Mononuclear cell (primary cell): ENCODE results near the gene ADAMTS18. TPM values are rescaled to one million over a fixed set of nuclear protein-coding genes. Genes with fewer than 3 reads are reported as not detected.

Experiments
- H3K27me3 ChIP-seq: 2 replicates; pipeline ENCODE4 v1.6.0; 2011; ENCODE audit warnings: low read length, control low read depth; ENCODE audit not compliant: insufficient read depth
- H3K4me1 ChIP-seq: 2 replicates; pipeline ENCODE4 v1.5.1; 2011; ENCODE audit warnings: mild to moderate bottlenecking, low read length, control low read depth; ENCODE audit not compliant: insufficient read depth
- H3K4me3 ChIP-seq: 2 replicates; pipeline ENCODE4 v1.5.1; 2011; ENCODE audit warnings: mild to moderate bottlenecking, low read length, moderate library complexity
- H3K9me3 ChIP-seq: 2 replicates; pipeline ENCODE4 v1.5.1; 2011; ENCODE audit warnings: low read depth, mild to moderate bottlenecking, control low read depth, low read length
- total RNA-seq: library from RNA; depleted of rRNA; stranded (reverse); fragments of >200 nt; gene quantifications from one replicate; pipeline ENCODE4 v1.2.3, GENCODE V29; 2012

Gene ADAMTS18
- total RNA-seq, 1 donor = not detected

DNA sequence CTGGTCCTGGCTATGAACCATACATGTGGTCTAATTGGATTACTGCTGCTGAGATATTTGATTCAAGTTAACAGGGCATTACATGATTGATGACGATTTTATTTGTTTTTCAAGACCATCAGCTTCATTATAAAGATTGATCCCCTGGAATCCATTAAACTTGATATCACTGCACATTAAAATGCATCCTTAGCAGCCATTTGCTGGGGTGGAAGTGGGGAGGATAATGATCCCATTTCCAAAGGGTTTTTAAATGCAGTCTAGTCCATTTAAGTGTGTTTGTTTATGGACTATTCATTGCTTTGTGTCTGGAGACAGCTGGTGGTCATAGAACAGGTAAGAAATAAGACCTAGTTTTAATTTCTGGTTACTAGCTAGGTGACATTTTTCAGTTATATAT lies 40.9 kb downstream of the ADAMTS18 start:
- Histone ChIP-seq H3K27me3 (no peaks in the 10 kb centered on the region), H3K4me1 (no peaks in the 10 kb centered on the region), H3K9me3 (no peaks in the 10 kb centered on the region), H3K4me3 (no peak overlapping the region)

DNA sequence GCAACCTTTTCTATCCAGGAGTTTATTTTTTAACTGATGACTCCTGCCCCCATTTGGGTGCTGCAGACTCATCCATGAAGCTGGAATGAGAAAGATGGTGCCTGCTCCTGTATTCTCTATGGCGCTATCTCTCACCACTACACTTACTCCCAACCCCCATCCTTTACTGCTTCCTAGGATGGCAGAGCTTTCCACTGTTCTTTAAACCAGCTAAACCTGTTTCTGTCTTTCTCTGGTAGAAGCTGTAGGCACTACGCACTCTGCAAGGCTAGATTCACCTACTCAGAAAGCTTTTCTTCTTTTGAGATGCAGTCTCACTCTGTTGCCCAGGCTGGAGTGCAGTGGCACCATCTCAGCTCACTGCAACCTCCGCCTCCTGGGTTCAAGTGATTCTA lies 47.0 kb downstream of the ADAMTS18 start:
- H3K27me3 ChIP-seq = no peaks in the 10 kb centered on the region
- H3K4me3 ChIP-seq = no peak overlapping the region
- no peaks in the 10 kb centered on the region for H3K9me3 ChIP-seq
- no peaks in the 10 kb centered on the region for H3K4me1 ChIP-seq

DNA sequence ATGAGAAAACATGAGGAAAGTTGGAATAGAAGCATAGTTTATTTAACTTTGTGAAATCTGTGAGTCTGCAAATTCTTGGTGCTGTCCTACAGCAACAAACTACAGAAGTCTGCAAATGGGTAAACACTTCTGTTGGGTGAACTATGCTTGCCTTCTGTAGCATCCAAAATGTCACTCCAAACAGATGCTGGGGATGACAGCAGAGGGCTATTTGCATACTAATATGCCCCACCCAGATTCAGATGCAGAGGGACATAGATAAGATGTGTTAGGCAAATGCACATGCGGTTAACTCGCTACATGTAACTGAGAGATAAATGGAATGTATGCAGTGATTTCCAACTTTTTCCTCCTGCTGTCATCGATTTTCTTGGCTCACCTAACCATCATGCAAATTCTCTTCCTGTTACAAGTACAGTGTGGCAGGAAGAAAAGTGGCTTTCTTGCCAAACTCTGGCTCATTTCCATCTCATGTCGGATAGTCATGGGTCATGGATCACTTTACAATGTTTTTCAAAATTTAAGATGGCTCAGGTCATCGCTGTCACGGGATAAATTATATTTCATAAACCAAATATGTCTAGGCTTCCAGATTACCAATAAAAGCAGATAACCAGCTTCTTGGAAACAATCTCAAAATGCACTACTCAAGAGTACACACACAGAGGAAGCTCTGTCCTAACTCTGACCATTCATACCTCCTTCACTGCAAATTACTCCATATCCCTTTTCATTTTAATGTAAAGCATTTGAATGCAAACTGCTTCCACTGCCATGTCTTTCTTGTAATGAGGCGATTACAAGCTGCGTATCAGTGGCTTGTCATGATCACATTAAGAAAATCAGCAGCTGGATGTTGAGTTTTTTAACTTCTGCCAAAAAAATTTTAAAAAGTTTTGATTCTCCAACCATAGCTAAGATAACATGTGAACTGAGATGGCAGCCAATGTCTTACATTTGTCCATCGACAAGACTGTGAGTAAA lies 47.7 kb downstream of the ADAMTS18 start:
- H3K4me1 ChIP-seq = no peaks in the 10 kb centered on the region
- H3K9me3 ChIP-seq = no peaks in the 10 kb centered on the region
- no peak overlapping the region for H3K4me3 ChIP-seq
- no peaks in the 10 kb centered on the region for H3K27me3 ChIP-seq

DNA sequence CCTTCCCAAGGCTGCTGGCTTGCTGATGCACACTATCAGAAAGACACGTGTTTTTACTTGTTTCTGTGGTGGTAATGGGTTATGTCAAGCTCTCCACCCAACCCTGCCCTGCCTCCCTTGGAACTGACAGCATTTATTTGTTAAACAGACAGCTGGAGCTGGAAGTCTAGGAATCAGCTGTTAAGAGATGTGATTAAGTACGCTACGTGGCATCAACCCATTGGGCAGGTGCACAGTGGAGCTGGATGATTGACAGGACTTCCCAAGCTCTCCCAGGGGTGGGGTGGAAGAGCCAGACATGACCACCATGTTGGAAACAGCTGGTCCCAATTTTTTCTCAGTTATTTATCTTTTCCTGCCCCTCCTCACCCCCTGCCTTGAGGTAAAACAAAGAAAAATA lies 49.4 kb downstream of the ADAMTS18 start:
- H3K4me1 ChIP-seq = no peaks in the 10 kb centered on the region
- H3K4me3 ChIP-seq = no peak overlapping the region
- no peaks in the 10 kb centered on the region for H3K9me3 ChIP-seq
- no peaks in the 10 kb centered on the region for H3K27me3 ChIP-seq

DNA sequence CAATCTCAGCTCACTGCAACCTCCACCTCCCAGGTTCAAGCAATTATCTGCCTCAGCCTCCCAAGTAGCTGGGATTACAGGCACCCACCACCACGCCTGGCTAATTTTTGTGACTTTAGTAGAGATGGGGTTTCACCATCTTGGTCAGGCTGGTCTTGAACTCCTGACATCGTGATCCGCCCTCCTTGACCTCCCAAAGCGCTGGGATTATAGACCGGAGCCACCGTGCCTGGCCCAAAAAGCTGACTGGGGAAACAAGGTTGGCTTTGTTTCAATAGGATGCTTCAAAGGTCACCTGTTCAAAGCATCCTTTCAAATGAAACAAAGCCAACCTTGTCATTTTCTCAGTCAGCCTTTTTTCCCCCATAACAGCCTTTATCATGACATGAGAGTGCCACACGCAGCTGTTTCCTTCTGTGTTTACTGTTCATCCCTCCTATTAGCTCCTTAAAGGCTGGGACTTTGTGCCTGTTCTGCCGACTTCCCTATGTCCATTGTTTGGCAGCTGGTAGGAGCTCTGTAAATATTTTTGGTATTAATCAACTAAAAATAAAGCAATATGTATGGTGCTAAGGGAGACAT lies 51.1 kb downstream of the ADAMTS18 start:
- H3K4me3 ChIP-seq = no peak overlapping the region
- H3K9me3 ChIP-seq = no peaks in the 10 kb centered on the region
- H3K27me3 ChIP-seq = no peaks in the 10 kb centered on the region
- H3K4me1 ChIP-seq = no peaks in the 10 kb centered on the region

DNA sequence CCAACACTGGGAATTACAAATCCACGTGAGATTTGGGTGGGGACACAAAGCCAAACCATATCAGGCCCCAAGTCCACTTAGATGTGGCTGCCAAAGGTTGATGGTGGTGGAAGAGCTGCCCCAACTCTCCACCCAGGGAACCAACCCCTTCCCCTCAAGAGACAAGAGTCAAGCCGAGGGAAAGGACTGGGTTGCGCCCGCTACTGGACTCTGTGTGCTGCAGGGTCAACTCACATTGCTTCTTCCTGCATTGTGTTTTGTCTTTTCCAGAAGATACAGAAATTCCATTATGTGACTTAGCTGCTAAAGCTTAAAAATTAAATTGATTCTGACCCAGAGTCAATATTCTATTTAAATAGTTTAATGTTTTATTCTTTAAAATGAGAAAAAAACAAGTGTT lies 58.5 kb downstream of the ADAMTS18 start:
- H3K4me1 ChIP-seq = no peaks in the 10 kb centered on the region
- no peak overlapping the region for H3K4me3 ChIP-seq
- no peaks in the 10 kb centered on the region for H3K9me3 ChIP-seq
- H3K27me3 ChIP-seq = no peaks in the 10 kb centered on the region

DNA sequence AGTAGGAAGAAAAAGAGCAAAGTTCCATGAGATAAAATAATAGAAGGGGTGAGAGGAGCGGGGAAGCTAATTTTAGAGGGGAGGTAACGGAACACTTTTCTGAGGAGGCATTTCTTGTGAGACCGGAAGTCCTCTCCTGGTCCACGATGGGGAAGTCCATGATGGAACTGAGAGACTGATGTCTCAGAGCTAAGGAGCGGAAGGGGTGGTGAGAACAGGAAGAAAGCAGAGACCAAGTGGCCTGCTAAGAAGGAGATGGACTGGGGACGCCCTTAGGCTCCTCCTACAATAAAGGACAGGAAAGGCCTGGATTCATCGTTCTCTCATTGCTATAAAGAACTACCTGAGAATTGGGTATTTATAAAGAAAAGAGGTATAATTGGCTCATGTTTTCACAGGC lies 59.4 kb downstream of the ADAMTS18 start:
- H3K4me1 ChIP-seq = no peaks in the 10 kb centered on the region
- no peaks in the 10 kb centered on the region for H3K9me3 ChIP-seq
- no peaks in the 10 kb centered on the region for H3K27me3 ChIP-seq
- no peak overlapping the region for H3K4me3 ChIP-seq

DNA sequence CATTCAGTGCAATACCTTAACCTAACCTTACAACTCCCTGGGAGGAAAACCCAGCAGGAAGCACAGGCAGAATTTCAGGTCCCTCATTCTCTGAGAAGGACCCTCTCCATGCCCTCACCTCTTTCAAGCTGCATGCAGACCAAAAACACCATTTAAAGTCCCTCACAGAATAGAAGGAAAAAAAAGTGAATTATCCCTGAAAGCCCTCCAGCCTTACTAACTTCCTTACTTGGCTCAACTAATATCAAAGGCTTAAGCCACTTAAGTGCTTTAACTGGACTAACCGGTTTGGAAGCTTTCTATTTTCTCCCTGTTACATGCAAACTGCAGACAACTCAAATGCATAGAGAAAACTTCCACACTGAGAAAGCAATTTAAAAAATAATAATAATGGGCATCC lies 60.5 kb downstream of the ADAMTS18 start:
- H3K9me3 ChIP-seq = no peaks in the 10 kb centered on the region
- no peaks in the 10 kb centered on the region for H3K4me1 ChIP-seq
- H3K27me3 ChIP-seq = no peaks in the 10 kb centered on the region
- H3K4me3 ChIP-seq = no peak overlapping the region

DNA sequence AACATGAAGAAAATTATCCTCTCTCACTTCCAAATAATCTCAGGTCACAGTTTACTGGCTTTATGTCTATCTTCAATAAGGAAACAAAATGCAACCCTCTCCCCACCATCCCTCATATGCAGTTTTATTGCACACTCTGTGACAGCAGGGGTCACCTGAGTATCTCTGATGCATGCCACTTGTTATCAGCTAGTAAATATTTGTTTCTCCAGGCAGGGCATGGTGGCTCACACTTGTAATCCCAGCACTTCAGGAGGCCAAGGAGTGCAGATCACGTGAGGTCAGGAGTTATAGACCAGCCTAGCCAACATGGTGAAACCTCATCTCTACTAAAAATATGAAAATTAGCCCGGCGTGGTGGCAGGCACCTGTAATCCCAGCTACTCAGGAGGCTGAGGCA lies 61.1 kb downstream of the ADAMTS18 start:
- Histone ChIP-seq H3K4me3 (no peak overlapping the region), H3K27me3 (no peaks in the 10 kb centered on the region), H3K9me3 (no peaks in the 10 kb centered on the region), H3K4me1 (no peaks in the 10 kb centered on the region)

DNA sequence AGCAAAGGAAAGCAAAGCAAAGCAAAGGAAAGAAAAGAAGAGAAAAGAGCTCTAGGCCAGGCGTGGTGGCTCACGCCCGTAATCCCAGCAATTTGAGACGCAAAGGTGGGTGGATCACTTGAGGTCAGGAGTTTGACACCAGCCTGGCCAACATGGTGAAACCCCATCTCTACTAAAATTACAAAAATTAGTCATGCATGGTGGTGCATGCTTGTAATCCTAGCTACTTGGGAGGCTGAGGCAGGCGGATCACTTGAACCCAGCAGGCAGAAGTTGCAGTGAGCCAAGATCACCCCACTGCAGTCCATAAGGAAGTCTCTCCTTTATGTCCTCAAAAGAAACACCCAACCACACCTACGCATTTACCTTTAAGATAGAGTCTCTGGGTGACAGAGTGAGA lies 70.1 kb downstream of the ADAMTS18 start:
- H3K27me3 ChIP-seq = no peaks in the 10 kb centered on the region
- H3K4me3 ChIP-seq = no peak overlapping the region
- no peaks in the 10 kb centered on the region for H3K4me1 ChIP-seq
- no peaks in the 10 kb centered on the region for H3K9me3 ChIP-seq

DNA sequence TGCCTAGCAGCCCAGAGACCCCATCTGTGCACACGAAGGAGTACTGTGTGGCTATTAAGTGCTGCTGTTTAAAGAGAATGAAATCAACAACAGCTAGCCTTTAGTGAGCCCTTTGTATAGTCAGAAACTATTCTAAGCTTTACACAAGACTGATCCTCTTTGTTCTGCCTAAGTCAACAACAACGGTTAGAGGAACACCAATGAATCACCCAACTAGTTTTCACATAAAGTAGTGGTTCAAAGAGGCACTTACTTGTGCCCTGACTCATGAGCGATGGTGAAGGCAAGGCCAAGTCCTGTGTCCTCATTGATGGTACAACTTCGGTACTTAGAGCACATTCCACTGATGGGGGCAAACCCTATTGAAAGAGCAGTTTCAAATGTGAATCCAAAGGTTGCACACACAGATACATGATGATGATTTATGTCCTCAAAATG lies 75.8 kb downstream of the ADAMTS18 start:
- Histone ChIP-seq H3K4me1 (no peaks in the 10 kb centered on the region), H3K27me3 (no peaks in the 10 kb centered on the region), H3K4me3 (no peak overlapping the region), H3K9me3 (no peaks in the 10 kb centered on the region)

DNA sequence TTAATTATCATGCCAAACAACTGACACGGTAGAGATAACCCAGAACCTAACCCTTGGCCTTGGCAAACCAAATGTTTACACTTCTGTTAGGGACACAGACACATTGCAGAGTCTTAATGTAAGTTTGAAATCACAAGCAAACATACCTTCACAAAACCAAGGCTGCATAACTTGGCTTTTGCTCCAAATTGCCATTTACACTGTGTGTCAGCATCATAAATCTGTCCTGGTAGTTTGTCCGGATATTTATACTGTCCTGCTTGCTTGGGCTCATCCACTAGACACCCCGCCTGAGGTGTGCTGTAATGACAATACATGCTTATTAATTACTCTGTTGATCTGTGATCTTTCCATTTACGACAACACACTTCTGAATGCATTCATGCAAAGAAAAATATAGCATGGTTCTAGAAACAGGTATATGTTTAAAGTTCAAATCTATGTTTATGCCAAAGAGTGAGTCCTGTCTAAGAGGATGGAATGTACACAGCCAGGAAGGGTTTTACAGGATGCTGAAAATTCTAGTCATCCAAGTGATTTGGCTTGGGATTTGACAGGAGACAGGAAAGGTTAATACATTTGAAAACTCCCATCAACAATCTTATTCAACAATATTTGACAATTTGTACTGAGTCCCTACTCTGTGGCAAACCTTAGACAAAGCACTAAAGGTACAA lies 81.1 kb downstream of the ADAMTS18 start:
- Histone ChIP-seq H3K9me3 (no peaks in the 10 kb centered on the region), H3K4me1 (no peaks in the 10 kb centered on the region), H3K27me3 (no peaks in the 10 kb centered on the region), H3K4me3 (no peak overlapping the region)

DNA sequence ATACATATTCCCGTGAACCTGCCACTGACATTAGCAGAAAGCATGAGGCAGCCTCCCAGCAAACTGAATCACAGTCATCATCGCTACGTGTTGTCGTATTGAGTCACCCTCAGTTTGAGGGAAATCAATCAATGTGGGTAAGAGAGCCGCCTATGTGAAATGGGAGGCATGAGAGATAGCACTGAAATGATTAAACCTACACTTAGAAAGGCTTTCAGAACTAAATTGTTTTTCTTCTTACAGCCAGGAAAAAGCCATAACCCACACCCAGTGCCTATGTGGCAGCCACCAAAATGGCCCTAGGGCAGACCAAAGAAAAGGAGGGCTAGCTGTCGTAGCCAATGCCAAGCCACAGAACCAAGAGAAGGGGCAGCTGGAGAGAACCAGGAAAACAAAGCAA lies 90.5 kb downstream of the ADAMTS18 start:
- H3K4me1 ChIP-seq = no peaks in the 10 kb centered on the region
- no peaks in the 10 kb centered on the region for H3K9me3 ChIP-seq
- H3K27me3 ChIP-seq = no peaks in the 10 kb centered on the region
- H3K4me3 ChIP-seq = no peak overlapping the region

DNA sequence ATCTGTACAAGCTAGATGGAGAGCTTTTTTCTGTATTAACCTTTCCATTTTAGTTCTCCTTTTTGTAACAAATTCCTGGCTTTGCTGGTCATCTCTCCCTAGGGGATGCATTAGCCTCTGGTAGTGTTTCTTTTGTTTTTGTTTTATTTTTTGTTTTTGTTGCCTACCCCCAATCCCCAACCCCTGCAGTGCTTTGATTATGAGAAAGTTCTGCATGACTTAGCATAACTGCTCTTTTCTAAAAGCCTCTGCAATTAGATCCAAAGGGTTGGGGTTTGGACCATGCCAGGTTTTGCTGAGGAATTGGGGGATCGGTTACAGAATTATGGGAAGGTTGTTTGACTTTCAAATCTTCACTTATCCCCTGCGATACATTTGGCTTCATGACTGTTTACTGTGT lies 98.2 kb downstream of the ADAMTS18 start:
- Histone ChIP-seq H3K4me1 (no peaks in the 10 kb centered on the region), H3K9me3 (no peaks in the 10 kb centered on the region), H3K4me3 (no peak overlapping the region), H3K27me3 (no peaks in the 10 kb centered on the region)

DNA sequence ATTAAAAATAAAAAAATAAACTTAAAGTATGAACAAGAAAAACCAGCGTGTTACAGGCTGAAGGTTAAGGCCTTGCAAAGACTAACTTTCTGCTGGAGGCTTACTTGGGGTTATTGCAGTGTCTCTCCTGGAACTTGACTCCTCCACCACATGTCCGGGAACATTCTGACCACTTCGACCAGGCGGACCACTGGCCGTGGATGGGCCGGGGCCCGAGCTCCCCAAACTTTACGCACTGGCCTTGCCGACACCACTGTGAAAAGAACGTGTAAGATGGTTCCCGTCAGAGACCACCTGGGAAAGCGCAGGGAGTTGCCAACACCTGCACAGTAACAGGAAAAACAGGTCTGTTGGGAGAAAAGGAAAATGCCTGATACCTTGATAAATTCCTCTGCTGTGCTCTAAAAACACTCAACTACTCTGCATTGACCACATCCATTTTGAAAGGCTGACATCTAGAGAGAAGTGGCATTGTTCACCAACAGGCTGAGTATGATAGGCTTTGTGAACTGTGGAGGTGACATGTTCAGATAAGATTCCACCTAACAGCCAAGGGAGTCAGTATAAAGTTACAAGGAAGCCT lies 99.1 kb downstream of the ADAMTS18 start:
- H3K27me3 ChIP-seq = no peaks in the 10 kb centered on the region
- no peaks in the 10 kb centered on the region for H3K4me1 ChIP-seq
- H3K4me3 ChIP-seq = no peak overlapping the region
- no peaks in the 10 kb centered on the region for H3K9me3 ChIP-seq
